ENCODE results near the gene INPP5D. TPM values are rescaled to one million over a fixed set of nuclear protein-coding genes. Genes with fewer than 3 reads are reported as not detected.

INPP5D gene
- total and polyA plus RNA-seq, 2 of the 8 experiments (the other 6 are each of a cell fraction or from before 2014, with no cell fraction given): 4.5 to 7.1 TPM

DNA sequence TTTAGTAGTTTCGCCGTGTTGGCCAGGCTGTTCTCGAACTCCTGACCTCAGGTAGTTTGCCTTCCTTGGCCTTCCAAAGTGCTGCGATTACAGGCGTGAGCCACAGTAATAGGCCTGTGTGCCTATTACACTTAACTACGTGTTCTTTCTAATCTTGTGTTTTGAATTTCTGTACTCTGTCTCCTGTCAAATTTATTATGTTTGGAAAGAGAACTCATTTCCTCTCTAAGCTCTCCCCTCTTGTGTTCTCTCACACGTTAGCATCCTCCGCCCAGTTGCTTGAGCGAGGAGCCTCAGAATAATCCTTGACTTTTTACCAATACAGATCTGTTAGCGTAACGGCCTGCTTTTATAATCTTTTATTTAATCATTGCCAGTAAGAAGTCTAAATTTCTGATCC lies 195.0 kb downstream of the INPP5D start (continued):
- TF ChIP-seq CHD1 (IDR thresholded peaks at IDR 0.05; ENCODE audit: low read depth, low read length): no peak
- TF ChIP-seq ZNF274 (IDR thresholded peaks at IDR 0.05; ENCODE audit: borderline replicate concordance, extremely low read depth, low read length): no peak
- TF ChIP-seq, protein P1, sequence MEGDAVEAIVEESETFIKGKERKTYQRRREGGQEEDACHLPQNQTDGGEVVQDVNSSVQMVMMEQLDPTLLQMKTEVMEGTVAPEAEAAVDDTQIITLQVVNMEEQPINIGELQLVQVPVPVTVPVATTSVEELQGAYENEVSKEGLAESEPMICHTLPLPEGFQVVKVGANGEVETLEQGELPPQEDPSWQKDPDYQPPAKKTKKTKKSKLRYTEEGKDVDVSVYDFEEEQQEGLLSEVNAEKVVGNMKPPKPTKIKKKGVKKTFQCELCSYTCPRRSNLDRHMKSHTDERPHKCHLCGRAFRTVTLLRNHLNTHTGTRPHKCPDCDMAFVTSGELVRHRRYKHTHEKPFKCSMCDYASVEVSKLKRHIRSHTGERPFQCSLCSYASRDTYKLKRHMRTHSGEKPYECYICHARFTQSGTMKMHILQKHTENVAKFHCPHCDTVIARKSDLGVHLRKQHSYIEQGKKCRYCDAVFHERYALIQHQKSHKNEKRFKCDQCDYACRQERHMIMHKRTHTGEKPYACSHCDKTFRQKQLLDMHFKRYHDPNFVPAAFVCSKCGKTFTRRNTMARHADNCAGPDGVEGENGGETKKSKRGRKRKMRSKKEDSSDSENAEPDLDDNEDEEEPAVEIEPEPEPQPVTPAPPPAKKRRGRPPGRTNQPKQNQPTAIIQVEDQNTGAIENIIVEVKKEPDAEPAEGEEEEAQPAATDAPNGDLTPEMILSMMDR (IDR thresholded peaks at IDR 0.05; ENCODE audit: control extremely low read depth in 1 of 3, insufficient read depth in 1 of 3, low read depth in 1 of 3, low read length in 3 of 3): no peak
- TF ChIP-seq RAD21 (IDR thresholded peaks at IDR 0.05 in 1 of 2, conservative IDR thresholded peaks at IDR 0.05 in 1 of 2; ENCODE audit: low read depth in 2 of 2, low read length in 2 of 2): no peak
- TF ChIP-seq GABPA (IDR thresholded peaks at IDR 0.05; ENCODE audit: borderline replicate concordance, insufficient read depth, low read length): no peak
- no peak for TF ChIP-seq RNF2 (IDR thresholded peaks at IDR 0.05; ENCODE audit: borderline replicate concordance, low read depth, low read length, missing control alignments, poor library complexity, severe bottlenecking)
- TF ChIP-seq, protein P2, sequence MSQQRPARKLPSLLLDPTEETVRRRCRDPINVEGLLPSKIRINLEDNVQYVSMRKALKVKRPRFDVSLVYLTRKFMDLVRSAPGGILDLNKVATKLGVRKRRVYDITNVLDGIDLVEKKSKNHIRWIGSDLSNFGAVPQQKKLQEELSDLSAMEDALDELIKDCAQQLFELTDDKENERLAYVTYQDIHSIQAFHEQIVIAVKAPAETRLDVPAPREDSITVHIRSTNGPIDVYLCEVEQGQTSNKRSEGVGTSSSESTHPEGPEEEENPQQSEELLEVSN (IDR thresholded peaks at IDR 0.05): no peak
- no peak for TF ChIP-seq HDAC6 (IDR thresholded peaks at IDR 0.05; ENCODE audit: low read depth, low read length)

Data from H1 (cell line).